SH-SY5Y (cell line): ENCODE data around the gene MORN1.

Experiments used
- GATA2 ChIP-seq: IDR thresholded peaks from 2 replicates; pipeline ENCODE4 v1.6.1; 2011; ENCODE audit warnings: mild to moderate bottlenecking, low read depth, low read length
- GATA3 ChIP-seq: IDR thresholded peaks from 2 replicates; pipeline ENCODE4 v1.6.1; 2011; ENCODE audit warnings: low read depth, mild to moderate bottlenecking, low read length, moderate library complexity

DNA sequence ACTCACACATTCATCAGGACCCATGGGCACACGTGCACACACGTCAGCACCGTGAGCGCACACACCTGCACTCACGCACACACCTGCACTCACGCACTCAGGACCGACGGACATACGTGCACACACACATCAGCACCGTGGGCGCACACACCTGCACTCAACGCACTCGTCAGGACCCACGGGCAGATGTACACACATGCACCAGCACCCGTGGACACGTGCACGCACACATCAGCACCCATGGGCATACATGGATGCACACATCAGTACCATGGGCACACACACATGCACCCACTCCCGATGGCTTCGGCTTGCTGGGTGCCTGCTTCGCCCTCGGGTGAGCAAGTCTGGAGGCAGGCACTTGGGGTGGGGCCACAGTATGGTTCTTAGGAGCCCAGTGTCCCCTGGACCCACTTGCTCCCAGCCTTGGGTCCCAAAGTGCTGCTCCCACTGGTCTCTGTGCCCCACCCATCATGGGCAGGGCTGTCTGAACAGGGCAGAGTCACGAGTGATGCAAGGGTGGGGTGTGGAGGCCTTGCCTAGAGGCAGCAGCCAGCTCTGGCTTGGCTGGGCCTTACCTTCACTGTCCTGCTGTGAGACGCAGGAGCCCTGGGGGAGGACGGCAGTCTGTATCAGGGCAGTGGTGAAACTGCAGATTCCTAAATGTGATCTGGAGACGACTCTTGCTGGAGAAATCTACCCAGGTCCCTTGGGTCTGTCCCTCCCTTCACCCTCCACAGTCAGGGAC, 113.4 kb downstream of the MORN1 start:
- no peak for TF ChIP-seq GATA3
- TF ChIP-seq GATA2 = no peak
